Spleen (tissue), 11 donors: ENCODE measurements around the gene BCOR. TPM values are rescaled to one million over a fixed set of nuclear protein-coding genes. Genes with fewer than 3 reads are reported as not detected.

Experiments
- DNase-seq: peaks from one replicate; pipeline ENCODE4 v3.0.0-alpha.2; 2020
- H3K27ac ChIP-seq, 8 donors: fragments of 200-600 bp; sonication (generic) in 7 of 8; 1 replicate in 4 of 8; 2 replicates in 4 of 8; pipeline versions ENCODE4 v1.5.0 to v1.8.0; 2016 to 2021; ENCODE audit warnings: inconsistent platforms in 4 of 8, mild to moderate bottlenecking in 4 of 8, moderate library complexity in 1 of 8
- H3K27me3 ChIP-seq, 7 donors: fragments of 200-600 bp; sonication (generic) in 6 of 7; replicated peaks in 1 of 7; 1 replicate in 4 of 7; 2 replicates in 3 of 7; pipeline versions ENCODE4 v1.5.0 to v1.8.0; 2016 to 2021; ENCODE audit warnings: inconsistent platforms in 3 of 7, mild to moderate bottlenecking in 1 of 7
- H3K36me3 ChIP-seq, 6 donors: fragments of 200-600 bp; sonication (generic) in 5 of 6; 1 replicate in 4 of 6; 2 replicates in 2 of 6; pipeline versions ENCODE4 v1.5.0 to v1.8.0; 2016 to 2021; ENCODE audit warnings: inconsistent platforms in 2 of 6
- H3K4me1 ChIP-seq, 6 donors: fragments of 200-600 bp; sonication (generic) in 5 of 6; 1 replicate in 3 of 6; 2 replicates in 3 of 6; pipeline versions ENCODE4 v1.5.0 to v1.8.0; 2016 to 2021; ENCODE audit warnings: inconsistent platforms in 3 of 6
- H3K4me3 ChIP-seq, 8 donors: fragments of 200-600 bp; sonication (generic) in 7 of 8; 1 replicate in 4 of 8; 2 replicates in 4 of 8; pipeline versions ENCODE4 v1.5.0 to v1.8.0; 2016 to 2021; ENCODE audit warnings: inconsistent platforms in 4 of 8, mild to moderate bottlenecking in 4 of 8, moderate library complexity in 2 of 8
- H3K9me3 ChIP-seq, 8 donors: fragments of 200-600 bp; sonication (generic) in 7 of 8; 1 replicate in 4 of 8; 2 replicates in 4 of 8; pipeline versions ENCODE4 v1.5.0 to v1.8.0; 2016 to 2021; ENCODE audit warnings: inconsistent platforms in 4 of 8
- POLR2A ChIP-seq, 3 donors: fragments of 450-650 bp; IDR thresholded peaks; one replicate each; pipeline ENCODE4 v1.5.1; 2017; ENCODE audit warnings: antibody characterized with exemption in 3 of 3, mild to moderate bottlenecking in 1 of 3
- POLR2AphosphoS5 ChIP-seq, 3 donors: sonication (generic); formaldehyde crosslinking; IDR thresholded peaks; one replicate each; pipeline ENCODE4 v1.5.1; 2017; ENCODE audit warnings: antibody characterized with exemption in 3 of 3
- WGBS, 5 donors: extraction: QIAGEN DNeasy Blood & Tissue Kit in 3 of 5; methylation state at CpG; one replicate each; pipeline versions ENCODE4 v1.1.5 to v1.1.7; 2013 to 2018; 5-methylcytosine and 5-hydroxymethylcytosine counted together
- intact Hi-C: fragments of 100-400 bp; cut with DNase I; formaldehyde crosslinking; loops from one replicate; pipeline ENCODE4 v1.15.0; 2023; ENCODE audit warnings: low total_unique reads
- polyA plus RNA-seq, 3 donors: library from polyadenylated mRNA; stranded (reverse); fragments of 200-250 nt; gene quantifications; one replicate each; pipeline ENCODE4 v1.2.1, GENCODE V29; 2013
- total RNA-seq, 7 donors: library from RNA; depleted of rRNA in 3 of 7; stranded (reverse); fragments of >200 nt in 3 of 7; fragmentation: NEBNext Ultra II Directional in 4 of 7; extraction: Animal tissue kit (Norgen Biotek cat#: 25700) in 4 of 7; gene quantifications; one replicate each; pipeline versions ENCODE4 v1.1.0 to v1.2.1, GENCODE V29; 2016 to 2021
- TF ChIP-seq, protein P1 (sequence below), 11 experiments: fragments of 200-600 bp in 7 of 11; fragments of 450-650 bp in 4 of 11; sonication (generic) in 4 of 11; IDR thresholded peaks in 8 of 11; conservative IDR thresholded peaks in 3 of 11; 1 replicate in 7 of 11; 2 replicates in 4 of 11; pipeline versions ENCODE4 v1.4.0 to v1.8.0; 2016 to 2021; ENCODE audit warnings: antibody characterized with exemption in 11 of 11, inconsistent platforms in 4 of 11, mild to moderate bottlenecking in 1 of 11
- donor health status: healthy with polysubstance abuse.
- donor health status: DM: no; HTN: no; CAD: no; lungs with moderate emphysema.
- donor health status: DM: no; HTN: no; CAD: no.
- donor health status: Bipolar disorder and iron deficiency.
- donor health status: healthy.
- donor health status: DM: no; HTN: no; CAD: no.
- donor health status: DM: yes; HTN: yes; CAD: no.

The BCOR gene
- total and polyA plus RNA-seq, 10 donors, result 8.3 to 38.6 (median 29.0) TPM

- no peak for TF ChIP-seq POLR2AphosphoS5 (IDR thresholded peaks at IDR 0.05)
- TF ChIP-seq, protein P1, sequence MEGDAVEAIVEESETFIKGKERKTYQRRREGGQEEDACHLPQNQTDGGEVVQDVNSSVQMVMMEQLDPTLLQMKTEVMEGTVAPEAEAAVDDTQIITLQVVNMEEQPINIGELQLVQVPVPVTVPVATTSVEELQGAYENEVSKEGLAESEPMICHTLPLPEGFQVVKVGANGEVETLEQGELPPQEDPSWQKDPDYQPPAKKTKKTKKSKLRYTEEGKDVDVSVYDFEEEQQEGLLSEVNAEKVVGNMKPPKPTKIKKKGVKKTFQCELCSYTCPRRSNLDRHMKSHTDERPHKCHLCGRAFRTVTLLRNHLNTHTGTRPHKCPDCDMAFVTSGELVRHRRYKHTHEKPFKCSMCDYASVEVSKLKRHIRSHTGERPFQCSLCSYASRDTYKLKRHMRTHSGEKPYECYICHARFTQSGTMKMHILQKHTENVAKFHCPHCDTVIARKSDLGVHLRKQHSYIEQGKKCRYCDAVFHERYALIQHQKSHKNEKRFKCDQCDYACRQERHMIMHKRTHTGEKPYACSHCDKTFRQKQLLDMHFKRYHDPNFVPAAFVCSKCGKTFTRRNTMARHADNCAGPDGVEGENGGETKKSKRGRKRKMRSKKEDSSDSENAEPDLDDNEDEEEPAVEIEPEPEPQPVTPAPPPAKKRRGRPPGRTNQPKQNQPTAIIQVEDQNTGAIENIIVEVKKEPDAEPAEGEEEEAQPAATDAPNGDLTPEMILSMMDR (IDR thresholded peaks at IDR 0.05 in 8 of 11, conservative IDR thresholded peaks at IDR 0.05 in 3 of 11), result no peak
- no peak for TF ChIP-seq POLR2A (IDR thresholded peaks at IDR 0.05)
- Histone ChIP-seq H3K9me3 (peaks cover 0 to 5% (median 0%) of the 10 kb centered on the region in 8 donors), H3K4me3 (peak overlapping the region; percentile 26 to 75 (median 48)), H3K27me3 (peaks cover 0 to 74% (median 36%) of the 10 kb centered on the region in 7 donors), H3K4me1 (peaks cover 22 to 53% (median 30%) of the 10 kb centered on the region in 6 donors), H3K27ac (peak overlapping the region in 6 of 8 donors; percentile 55 to 80 (median 74)), H3K36me3 (no peaks in the 10 kb centered on the region)
- WGBS, 5 donors, result 25 to 47% (median 37%) methylated on average over 23 to 66 of the region's 66 CpGs
- intact Hi-C loops, result loop anchor here (10.0 kb wide), 1 partner anchor 46 kb away; no protein-coding TSS in a partner anchor
- DNase-seq, result peak; percentile 77
Measured at GRCh38 chrX:40108162-40108958, 10.6 kb upstream of the BCOR start.

- no peaks in the 10 kb centered on the region for H3K36me3 ChIP-seq
- peaks cover 0 to 5% (median 0%) of the 10 kb centered on the region in 8 donors for H3K9me3 ChIP-seq
- TF ChIP-seq POLR2A (IDR thresholded peaks at IDR 0.05), result no peak
- TF ChIP-seq POLR2AphosphoS5 (IDR thresholded peaks at IDR 0.05), result peak; percentile 31 to 65 (median 49)
- intact Hi-C loops, result loop anchor here (10.0 kb wide), 1 partner anchor 47 kb away; no protein-coding TSS in a partner anchor
- peak; percentile 88 for DNase-seq
- peak overlapping the region in 4 of 8 donors; percentile 76 to 86 (median 82) for H3K27ac ChIP-seq
- H3K4me3 ChIP-seq, result peak overlapping the region in 7 of 8 donors; percentile 38 to 76 (median 51)
- 16 to 73% (median 20%) methylated on average over 12 to 76 of the region's 76 CpGs for WGBS, 5 donors
- peaks cover 22 to 53% (median 30%) of the 10 kb centered on the region in 6 donors for H3K4me1 ChIP-seq
- peaks cover 0 to 83% (median 37%) of the 10 kb centered on the region in 7 donors for H3K27me3 ChIP-seq
Measured at GRCh38 chrX:40107291-40108161, 9.8 kb upstream of the BCOR start.

DNA sequence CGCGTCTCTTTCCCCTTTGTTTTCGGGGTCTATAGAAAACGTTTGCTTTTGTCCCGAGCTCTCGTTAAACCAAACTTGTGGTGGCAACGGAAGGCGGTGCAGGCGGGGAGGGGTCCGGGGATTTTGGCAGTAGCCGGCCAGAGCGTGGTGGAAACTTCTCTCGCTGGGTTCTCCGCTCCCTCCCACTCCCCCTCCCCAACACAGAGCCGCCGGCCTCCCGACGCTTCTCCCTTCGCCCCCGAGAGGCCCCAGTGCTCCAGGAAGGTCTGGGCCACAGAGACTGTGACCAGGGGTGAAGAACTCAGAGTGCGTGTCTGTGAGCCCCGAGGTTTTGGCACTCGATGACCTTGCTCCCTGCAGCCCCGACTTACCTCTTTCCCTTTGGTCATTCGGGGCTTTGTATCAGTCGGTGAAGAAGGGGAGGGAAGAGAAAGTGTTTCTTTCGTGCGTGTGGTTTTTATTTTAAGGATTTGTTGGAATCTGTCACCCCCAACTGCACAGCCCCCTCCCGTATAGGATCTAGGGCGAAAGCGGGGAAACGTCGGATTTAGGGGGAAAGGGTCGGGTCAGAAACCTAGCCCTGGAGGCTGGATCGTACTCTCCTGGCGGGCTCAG lies 9.0 kb upstream of the BCOR start:
- Histone ChIP-seq H3K36me3 (no peaks in the 10 kb centered on the region), H3K9me3 (peaks cover 0 to 5% (median 0%) of the 10 kb centered on the region in 8 donors), H3K27me3 (peaks cover 0 to 90% (median 42%) of the 10 kb centered on the region in 7 donors), H3K27ac (peak overlapping the region in 7 of 8 donors; percentile 58 to 86 (median 76)), H3K4me3 (peak overlapping the region; percentile 31 to 76 (median 48)), H3K4me1 (peaks cover 22 to 53% (median 30%) of the 10 kb centered on the region in 6 donors)
- no peak for DNase-seq
- 1 to 8% (median 3%) methylated on average over 23 to 36 of the region's 36 CpGs for WGBS, 5 donors
- intact Hi-C loops, result loop anchor here (10.0 kb wide), 1 partner anchor 48 kb away; no protein-coding TSS in a partner anchor
- TF ChIP-seq POLR2AphosphoS5 (IDR thresholded peaks at IDR 0.05), result no peak
- TF ChIP-seq, protein P1 (IDR thresholded peaks at IDR 0.05 in 8 of 11, conservative IDR thresholded peaks at IDR 0.05 in 3 of 11), result no peak
- no peak for TF ChIP-seq POLR2A (IDR thresholded peaks at IDR 0.05)
